Activated CD8-positive, alpha-beta T cell treated with anti-CD3 and anti-CD28 coated beads for 36 hours (primary cell): ENCODE results near the gene ZNF503. TPM values are rescaled to one million over a fixed set of nuclear protein-coding genes. Genes with fewer than 3 reads are reported as not detected.
"Not testable (repeated sequence)": the region's sequence is repeated elsewhere in the genome, so short reads cannot be mapped to it uniquely, and the experiment has no call there.

ENCODE experiments used
- ATAC-seq: fragments of 200-7000 bp; cut with Tn5 transposase; one replicate; pipeline ENCODE4 v1.10.0; 2021; ENCODE audit warnings: mild to moderate bottlenecking, moderate library complexity
- CTCF ChIA-PET: fragments of 350-600 bp; sonication (Branson Sonifier 250); formaldehyde crosslinking; loops from one replicate; lab custom pipeline; 2021; ENCODE audit warnings: antibody characterized with exemption; lab: Charles Lee
- POLR2A ChIA-PET: fragments of 350-600 bp; sonication (Branson Sonifier 250); formaldehyde crosslinking; loops from one replicate; lab custom pipeline; 2021; ENCODE audit warnings: antibody characterized with exemption; lab: Charles Lee
- DNase-seq: peaks from one replicate; pipeline ENCODE4 v3.0.0-alpha.2; 2020
- H3K27ac Mint-ChIP-seq: one replicate; pipeline ENCODE4 v1.8.0; 2021; ENCODE audit warnings: mild to moderate bottlenecking, mixed read lengths
- H3K27me3 Mint-ChIP-seq: one replicate; pipeline ENCODE4 v1.8.0; 2021; ENCODE audit warnings: mixed read lengths
- H3K36me3 Mint-ChIP-seq: one replicate; pipeline ENCODE4 v1.8.0; 2021; ENCODE audit warnings: low read depth, mixed read lengths
- H3K4me1 Mint-ChIP-seq: one replicate; pipeline ENCODE4 v1.8.0; 2021; ENCODE audit warnings: low read depth, mixed read lengths
- H3K4me3 Mint-ChIP-seq: one replicate; pipeline ENCODE4 v1.8.0; 2021; ENCODE audit warnings: mild to moderate bottlenecking, moderate library complexity, mixed read lengths
- H3K9me3 Mint-ChIP-seq: one replicate; pipeline ENCODE4 v1.8.0; 2021; ENCODE audit warnings: mixed read lengths
- intact Hi-C: fragments of 100-400 bp; cut with micrococcal nuclease; formaldehyde crosslinking; loops from one replicate; pipeline ENCODE4 v1.10.0; 2022
- total RNA-seq, 2 experiments: library from RNA; stranded (reverse); gene quantifications; one replicate each; pipeline ENCODE4 v1.2.3, GENCODE V29; 2021
- TF ChIP-seq, protein P1 (sequence below): fragments of 200-600 bp; IDR thresholded peaks from one replicate; pipeline ENCODE4 v1.8.0; 2022; ENCODE audit warnings: antibody characterized with exemption, mild to moderate bottlenecking

ZNF503 gene
- total RNA-seq, 2 experiments from 2014 or later = 0.25 to 0.31 TPM

GRCh38 chr10:75367021-75367487, 34.5 kb downstream of the ZNF503 start:
- TF ChIP-seq, protein P1, sequence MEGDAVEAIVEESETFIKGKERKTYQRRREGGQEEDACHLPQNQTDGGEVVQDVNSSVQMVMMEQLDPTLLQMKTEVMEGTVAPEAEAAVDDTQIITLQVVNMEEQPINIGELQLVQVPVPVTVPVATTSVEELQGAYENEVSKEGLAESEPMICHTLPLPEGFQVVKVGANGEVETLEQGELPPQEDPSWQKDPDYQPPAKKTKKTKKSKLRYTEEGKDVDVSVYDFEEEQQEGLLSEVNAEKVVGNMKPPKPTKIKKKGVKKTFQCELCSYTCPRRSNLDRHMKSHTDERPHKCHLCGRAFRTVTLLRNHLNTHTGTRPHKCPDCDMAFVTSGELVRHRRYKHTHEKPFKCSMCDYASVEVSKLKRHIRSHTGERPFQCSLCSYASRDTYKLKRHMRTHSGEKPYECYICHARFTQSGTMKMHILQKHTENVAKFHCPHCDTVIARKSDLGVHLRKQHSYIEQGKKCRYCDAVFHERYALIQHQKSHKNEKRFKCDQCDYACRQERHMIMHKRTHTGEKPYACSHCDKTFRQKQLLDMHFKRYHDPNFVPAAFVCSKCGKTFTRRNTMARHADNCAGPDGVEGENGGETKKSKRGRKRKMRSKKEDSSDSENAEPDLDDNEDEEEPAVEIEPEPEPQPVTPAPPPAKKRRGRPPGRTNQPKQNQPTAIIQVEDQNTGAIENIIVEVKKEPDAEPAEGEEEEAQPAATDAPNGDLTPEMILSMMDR = no peak
- H3K9me3 Mint-ChIP-seq = peaks cover 10% of the 10 kb centered on the region
- no peak for DNase-seq
- H3K36me3 Mint-ChIP-seq = no peaks in the 10 kb centered on the region
- H3K27me3 Mint-ChIP-seq = peaks cover 10% of the 10 kb centered on the region
- H3K4me3 Mint-ChIP-seq = no peak overlapping the region
- no peaks in the 10 kb centered on the region for H3K4me1 Mint-ChIP-seq
- ChIA-PET POLR2A (no interaction called here), CTCF (no interaction called here)
- H3K27ac Mint-ChIP-seq = no peak overlapping the region
- no peak for ATAC-seq
- intact Hi-C loops = no loop called here

DNA sequence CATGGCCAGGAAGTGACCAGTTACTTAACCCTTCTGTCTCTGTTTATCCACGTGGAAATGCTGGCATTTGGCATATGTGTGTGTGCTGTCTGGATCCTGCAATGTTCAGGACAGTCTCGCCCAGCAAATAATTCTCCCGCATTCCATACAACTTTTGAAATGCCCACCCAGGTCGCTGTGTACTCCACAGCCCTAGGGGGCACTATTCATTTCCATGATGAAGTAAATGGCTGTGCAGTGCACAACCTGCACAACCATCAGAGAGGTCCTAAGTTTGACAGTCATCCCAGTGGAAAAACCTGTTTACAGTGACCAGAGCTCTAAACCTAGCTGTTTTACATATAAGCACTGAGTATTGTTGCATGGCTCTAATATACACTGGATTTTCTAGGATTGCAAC, 38.1 kb downstream of the ZNF503 start:
- ATAC-seq = no peak
- no peak for DNase-seq
- Mint-ChIP-seq H3K27ac (no peak overlapping the region), H3K27me3 (peaks cover 9% of the 10 kb centered on the region), H3K36me3 (no peaks in the 10 kb centered on the region), H3K4me1 (no peaks in the 10 kb centered on the region), H3K9me3 (no peaks in the 10 kb centered on the region), H3K4me3 (no peak overlapping the region)
- ChIA-PET CTCF (no interaction called here), POLR2A (no interaction called here)
- intact Hi-C loops = no loop called here
- TF ChIP-seq, protein P1 = no peak

DNA sequence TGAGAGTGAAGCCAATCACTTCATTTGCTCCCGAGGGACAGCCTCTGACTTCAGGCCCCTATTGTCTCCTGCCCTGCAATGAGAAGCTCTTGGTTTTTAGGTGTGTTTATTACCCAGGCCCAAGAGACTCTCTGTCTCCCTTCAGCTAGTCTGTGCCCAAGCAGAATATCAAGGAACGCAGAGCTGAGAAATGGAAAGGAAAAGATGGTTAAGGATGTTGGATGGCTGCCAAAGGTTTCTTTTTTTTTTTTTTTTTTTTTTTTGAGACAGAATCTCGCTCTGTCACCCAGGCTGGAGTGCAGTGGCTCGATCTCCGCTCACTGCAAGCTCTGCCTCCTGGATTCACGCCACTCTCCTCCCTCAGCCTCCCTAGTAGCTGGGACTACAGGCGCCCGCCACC, 41.7 kb downstream of the ZNF503 start:
- POLR2A ChIA-PET = interaction anchor here (0.9 kb wide), 1 partner anchor 11 kb away, joined by 3 read pairs; no protein-coding TSS in a partner anchor
- H3K36me3 Mint-ChIP-seq, ATAC-seq, H3K4me3 Mint-ChIP-seq, H3K27ac Mint-ChIP-seq, H3K9me3 Mint-ChIP-seq, DNase-seq, H3K27me3 Mint-ChIP-seq, intact Hi-C loops, H3K4me1 Mint-ChIP-seq, CTCF ChIA-PET: not testable (repeated sequence)

GRCh38 chr10:75358835-75359421, 42.6 kb downstream of the ZNF503 start:
- POLR2A ChIA-PET = no interaction called here
- intact Hi-C loops = no loop called here
- Mint-ChIP-seq H3K27ac (no peak overlapping the region), H3K4me3 (no peak overlapping the region), H3K27me3 (peaks cover 2% of the 10 kb centered on the region), H3K9me3 (no peaks in the 10 kb centered on the region), H3K36me3 (no peaks in the 10 kb centered on the region), H3K4me1 (no peaks in the 10 kb centered on the region)
- TF ChIP-seq, protein P1 = no peak
- no peak for ATAC-seq
- no peak for DNase-seq
- CTCF ChIA-PET = no interaction called here

DNA sequence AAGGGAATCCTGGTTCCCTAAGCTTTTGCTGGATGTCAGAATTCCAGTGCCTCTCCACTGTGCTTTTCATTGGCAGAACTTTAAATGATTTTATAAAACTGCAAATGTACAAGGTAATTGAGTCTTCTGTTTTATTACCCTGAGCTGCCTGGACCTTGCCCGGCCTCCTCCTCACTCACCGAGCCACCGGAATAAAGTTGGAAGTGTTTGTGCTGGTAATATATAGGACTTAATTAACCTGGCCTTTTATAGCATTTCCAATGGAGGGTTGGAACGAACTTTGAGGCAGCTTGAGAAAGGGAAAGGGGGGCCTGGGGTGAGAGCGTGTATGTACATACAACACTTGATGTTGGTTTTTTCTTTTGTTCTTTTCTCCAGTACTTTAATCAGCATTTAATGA, 43.4 kb downstream of the ZNF503 start:
- CTCF ChIA-PET = no interaction called here
- TF ChIP-seq, protein P1 = no peak
- H3K4me3 Mint-ChIP-seq = no peak overlapping the region
- no peaks in the 10 kb centered on the region for H3K36me3 Mint-ChIP-seq
- DNase-seq = no peak
- H3K27me3 Mint-ChIP-seq = peaks cover 2% of the 10 kb centered on the region
- H3K27ac Mint-ChIP-seq = no peak overlapping the region
- H3K9me3 Mint-ChIP-seq = no peaks in the 10 kb centered on the region
- intact Hi-C loops = no loop called here
- H3K4me1 Mint-ChIP-seq = no peaks in the 10 kb centered on the region
- POLR2A ChIA-PET = interaction anchor here (0.6 kb wide), 1 partner anchor 34 kb away, joined by 3 read pairs; no protein-coding TSS in a partner anchor
- ATAC-seq = no peak
